Muscle of leg (tissue), 11 donors: ENCODE measurements around the gene MNT. TPM values are rescaled to one million over a fixed set of nuclear protein-coding genes. Genes with fewer than 3 reads are reported as not detected.
"Not testable (repeated sequence)": the region's sequence is repeated elsewhere in the genome, so short reads cannot be mapped to it uniquely, and the experiment has no call there.

Experiments used
- DNase-seq: peaks from one replicate; pipeline ENCODE4 v3.0.0; 2013
- H3K27ac ChIP-seq: one replicate; pipeline ENCODE4 v1.5.1; 2013; ENCODE audit warnings: mild to moderate bottlenecking, low read length, control low read depth
- H3K27me3 ChIP-seq: one replicate; pipeline ENCODE4 v1.6.1; 2013; ENCODE audit warnings: low read length; ENCODE audit not compliant: control insufficient read depth, insufficient read depth
- H3K36me3 ChIP-seq: one replicate; pipeline ENCODE4 v1.6.1; 2013; ENCODE audit warnings: low read length; ENCODE audit not compliant: control insufficient read depth, insufficient read depth
- H3K4me1 ChIP-seq: one replicate; pipeline ENCODE4 v1.6.1; 2013; ENCODE audit warnings: low read length; ENCODE audit not compliant: control insufficient read depth, insufficient read depth
- H3K4me3 ChIP-seq: one replicate; pipeline ENCODE4 v1.5.1; 2013; ENCODE audit warnings: low read length, control low read depth
- H3K9me3 ChIP-seq: replicated peaks from 2 replicates; pipeline ENCODE4 v1.6.1; 2013; ENCODE audit warnings: low read depth, low read length; ENCODE audit not compliant: control insufficient read depth
- WGBS: methylation state at CpG from one replicate; pipeline ENCODE4 v1.1.5; 2013; ENCODE audit warnings: missing lambda C conversion rate; ENCODE audit not compliant: insufficient coverage; 5-methylcytosine and 5-hydroxymethylcytosine counted together
- polyA plus RNA-seq, 8 donors: library from polyadenylated mRNA; unstranded; fragments of 120-200 nt; gene quantifications; one replicate each; pipeline versions ENCODE4 v1.2.1 to v1.2.3, GENCODE V29; 2013; ENCODE audit warnings: inconsistent platforms in 1 of 8, low replicate concordance in 1 of 8; ENCODE audit not compliant: insufficient read length in 8 of 8, insufficient read depth in 1 of 8
- total RNA-seq: library from RNA; stranded (reverse); fragments of 120-200 nt; gene quantifications from one replicate; pipeline ENCODE4 v1.2.4, GENCODE V29; 2013

MNT gene
- total and polyA plus RNA-seq, 9 donors = 8.0 to 19.3 (median 16.0) TPM

DNA sequence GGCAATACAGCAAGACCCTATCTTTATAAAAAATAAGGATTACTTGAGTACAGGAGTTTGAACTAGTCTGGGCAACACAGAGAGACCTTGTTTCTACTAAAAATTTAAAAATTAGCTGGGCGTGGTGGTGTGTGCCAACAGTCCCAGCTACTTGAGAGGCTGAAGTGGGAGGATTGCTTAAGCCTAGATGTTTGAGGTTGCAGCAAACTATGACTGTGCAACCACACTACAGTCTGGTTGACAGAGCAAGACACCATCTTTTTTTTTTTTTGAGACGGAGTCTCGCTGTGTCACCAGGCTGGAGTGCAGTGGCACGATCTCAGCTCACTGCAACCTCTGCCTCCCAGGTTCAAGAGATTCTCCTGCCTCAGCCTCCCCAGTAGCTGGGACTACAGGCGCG is 39.1 kb upstream of the MNT start:
- H3K27ac ChIP-seq, H3K27me3 ChIP-seq, DNase-seq, H3K9me3 ChIP-seq, H3K4me3 ChIP-seq: not testable (repeated sequence)
- Histone ChIP-seq H3K4me1 (peaks cover 14% of the 10 kb centered on the region), H3K36me3 (peaks cover 38% of the 10 kb centered on the region)
- WGBS = 97% methylated on average over 5 of the region's 6 CpGs

GRCh38 chr17:2438823-2439222 is 38.0 kb upstream of the MNT start:
- Histone ChIP-seq H3K27ac (no peak overlapping the region), H3K27me3 (no peaks in the 10 kb centered on the region), H3K9me3 (no peaks in the 10 kb centered on the region), H3K4me1 (peaks cover 14% of the 10 kb centered on the region), H3K4me3 (no peak overlapping the region), H3K36me3 (peaks cover 48% of the 10 kb centered on the region)
- DNase-seq = no peak
- no CpG with 5 or more reads among the region's 6 CpGs for WGBS

DNA sequence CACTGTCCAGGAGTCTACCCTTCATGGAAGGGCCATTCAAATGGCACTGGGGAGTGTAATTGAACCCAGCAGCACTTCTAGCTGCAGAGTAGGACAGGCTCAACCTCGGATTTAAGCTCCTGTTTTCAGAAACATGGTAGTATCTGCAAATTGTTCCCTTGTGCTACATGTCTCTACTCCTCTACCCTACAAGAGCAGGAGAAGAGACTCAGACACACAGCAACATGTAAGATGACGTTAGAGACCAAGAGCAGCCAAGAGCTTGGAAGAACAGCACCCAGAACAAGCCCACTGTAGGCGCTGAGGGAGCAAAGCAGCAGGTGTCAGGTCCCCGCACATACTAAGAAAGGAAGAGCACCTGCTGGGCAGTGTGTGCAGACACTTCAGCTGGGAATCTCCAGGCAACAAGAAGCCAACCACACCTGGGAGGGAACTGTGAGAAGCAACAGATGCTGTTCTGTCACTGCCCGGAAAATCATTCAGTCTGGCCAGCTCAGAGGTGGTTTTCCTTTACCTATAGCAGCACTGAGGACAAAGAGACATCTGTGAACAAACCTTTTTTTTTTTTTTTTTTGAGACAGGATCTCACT is 35.6 kb upstream of the MNT start:
- Histone ChIP-seq H3K27ac (no peak overlapping the region), H3K36me3 (peaks cover 57% of the 10 kb centered on the region), H3K9me3 (no peaks in the 10 kb centered on the region), H3K4me1 (peaks cover 14% of the 10 kb centered on the region), H3K27me3 (no peaks in the 10 kb centered on the region), H3K4me3 (no peak overlapping the region)
- DNase-seq = peak; percentile 39
- 31% methylated on average over 3 of the region's 5 CpGs for WGBS

DNA sequence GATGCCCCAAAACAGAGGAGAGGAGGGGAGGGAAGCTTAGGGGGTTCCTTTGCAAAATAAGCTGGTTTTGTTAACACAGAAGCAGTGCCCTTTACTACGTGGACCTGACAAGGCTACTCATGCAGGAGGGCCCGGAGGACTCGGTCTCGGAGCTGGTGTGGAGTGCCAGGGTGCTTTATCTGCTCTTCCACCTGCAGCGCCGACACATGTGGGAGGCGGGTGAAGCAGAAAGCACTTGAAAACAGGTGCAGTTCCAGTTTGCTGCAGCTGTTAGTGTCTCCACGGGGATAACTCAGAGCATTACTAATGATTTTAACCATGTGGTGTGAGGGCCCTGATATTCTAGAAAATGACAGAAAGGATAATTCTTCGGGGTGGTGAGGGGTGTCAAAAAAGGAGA is 35.0 kb upstream of the MNT start:
- peak; percentile 57 for DNase-seq
- Histone ChIP-seq H3K36me3 (peaks cover 54% of the 10 kb centered on the region), H3K9me3 (no peaks in the 10 kb centered on the region)

DNA sequence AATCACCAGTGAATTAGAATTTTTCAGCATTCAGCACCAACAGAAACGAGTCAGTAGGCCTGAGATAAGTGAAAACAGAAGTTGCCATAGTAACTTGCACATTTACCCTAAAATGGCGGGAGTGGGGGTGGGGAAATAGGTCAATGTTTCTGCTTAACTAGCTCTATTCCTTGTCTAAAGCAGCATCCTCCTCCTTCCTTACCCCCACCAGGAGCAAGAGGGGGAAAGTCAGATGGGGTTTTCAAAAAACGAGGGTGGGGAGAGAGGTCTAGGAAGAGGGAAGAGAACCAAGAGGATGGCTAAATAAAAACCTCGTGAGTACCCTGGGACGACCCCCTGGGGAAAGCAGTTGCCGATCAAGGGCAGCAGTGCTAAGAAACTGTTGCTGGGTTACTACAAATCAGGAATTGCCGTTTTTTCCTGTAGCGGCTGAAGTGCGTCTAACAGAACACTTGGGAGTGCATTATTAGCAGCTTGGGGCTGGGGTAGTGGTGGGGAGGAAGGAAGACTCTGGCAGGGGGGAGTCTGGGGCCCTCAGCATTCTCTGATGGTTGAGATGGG is 34.4 kb upstream of the MNT start:
- H3K4me1 ChIP-seq = peaks cover 14% of the 10 kb centered on the region
- no peaks in the 10 kb centered on the region for H3K9me3 ChIP-seq
- DNase-seq = peak; percentile 62
- peak overlapping the region; percentile 9 for H3K27ac ChIP-seq
- H3K36me3 ChIP-seq = peaks cover 49% of the 10 kb centered on the region
- no peak overlapping the region for H3K4me3 ChIP-seq
- WGBS = 24% methylated on average over 6 of the region's 9 CpGs
- H3K27me3 ChIP-seq = no peaks in the 10 kb centered on the region

More for the DNA sequence above, 35.0 kb upstream of the MNT start:
- H3K27me3 ChIP-seq = no peaks in the 10 kb centered on the region
- H3K4me3 ChIP-seq = no peak overlapping the region
- 19% methylated on average over 7 of the region's 9 CpGs for WGBS
- no peak overlapping the region for H3K27ac ChIP-seq
- H3K4me1 ChIP-seq = peaks cover 14% of the 10 kb centered on the region

DNA sequence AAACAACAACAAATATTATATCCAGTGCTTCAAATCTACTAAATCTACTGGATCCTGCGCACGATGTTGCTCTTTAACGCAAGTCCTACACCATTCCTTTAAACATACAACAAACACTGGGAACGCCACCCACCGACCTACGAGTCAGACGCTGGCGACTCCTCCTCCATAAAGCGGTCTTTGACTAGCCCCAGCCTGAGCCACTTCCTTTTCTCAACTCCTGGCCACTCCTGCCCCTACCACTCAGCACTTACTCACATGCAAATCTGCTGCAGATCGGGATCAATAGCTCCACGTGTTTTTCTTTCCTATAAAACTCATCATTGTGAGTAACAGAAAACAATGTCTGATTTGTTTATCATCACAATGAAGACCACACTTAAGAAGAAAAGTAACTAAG is 32.8 kb upstream of the MNT start:
- no peaks in the 10 kb centered on the region for H3K27me3 ChIP-seq
- peaks cover 14% of the 10 kb centered on the region for H3K4me1 ChIP-seq
- no peak overlapping the region for H3K27ac ChIP-seq
- H3K9me3 ChIP-seq = no peaks in the 10 kb centered on the region
- WGBS = 90% methylated on average over 8 of the region's 11 CpGs
- H3K36me3 ChIP-seq = peaks cover 36% of the 10 kb centered on the region
- H3K4me3 ChIP-seq = no peak overlapping the region
- no peak for DNase-seq

DNA sequence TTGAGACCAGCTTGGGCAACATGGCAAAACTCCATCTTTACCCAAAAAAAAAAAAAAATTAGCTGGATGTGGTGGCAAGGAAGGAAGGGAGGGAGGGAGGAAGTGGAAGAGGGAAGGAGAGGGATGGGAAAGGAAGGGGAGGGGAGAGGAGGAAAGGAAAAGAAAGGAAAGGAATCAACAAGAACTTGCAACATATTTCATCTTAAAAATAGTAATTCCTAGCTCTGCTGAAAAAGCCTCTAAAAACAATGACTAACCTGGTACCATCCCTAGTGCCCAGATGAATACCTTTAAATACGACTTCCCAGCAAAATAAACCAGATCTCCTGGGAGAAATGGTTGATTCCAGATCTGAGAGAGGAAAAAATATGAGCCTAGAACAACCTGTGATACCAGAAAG is 27.1 kb upstream of the MNT start:
- Histone ChIP-seq H3K9me3 (no peaks in the 10 kb centered on the region), H3K36me3 (peaks cover 6% of the 10 kb centered on the region), H3K4me3 (no peak overlapping the region), H3K27me3 (no peaks in the 10 kb centered on the region), H3K27ac (no peak overlapping the region), H3K4me1 (no peaks in the 10 kb centered on the region)
- WGBS = no CpG with 5 or more reads among the region's 1 CpG
- no peak for DNase-seq

GRCh38 chr17:2427215-2427614 is 26.4 kb upstream of the MNT start:
- no peaks in the 10 kb centered on the region for H3K4me1 ChIP-seq
- DNase-seq = no peak
- no peaks in the 10 kb centered on the region for H3K27me3 ChIP-seq
- H3K9me3 ChIP-seq = no peaks in the 10 kb centered on the region
- H3K27ac ChIP-seq = no peak overlapping the region
- H3K36me3 ChIP-seq = peaks cover 4% of the 10 kb centered on the region
- no peak overlapping the region for H3K4me3 ChIP-seq
- 40% methylated on average over 1 of the region's 2 CpGs for WGBS

DNA sequence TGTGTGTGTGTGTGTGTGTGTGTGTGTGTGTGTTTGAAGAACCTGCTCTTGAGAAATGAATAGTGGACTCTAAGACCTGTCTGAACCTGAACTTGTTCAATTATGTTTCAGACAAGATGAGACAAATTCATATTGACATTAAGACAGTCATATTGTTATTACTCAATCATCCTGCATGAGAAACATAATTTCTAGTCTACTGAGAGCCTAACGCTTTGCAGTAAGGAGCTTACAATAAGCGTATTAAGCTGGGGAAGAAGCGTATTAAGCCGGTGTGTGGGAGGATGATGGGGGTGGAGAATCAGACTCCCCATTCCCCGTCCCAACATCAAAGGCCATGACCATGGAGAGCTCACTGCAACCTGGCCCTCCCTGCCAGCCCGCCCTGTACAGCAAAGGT is 22.4 kb upstream of the MNT start:
- H3K27ac ChIP-seq = no peak overlapping the region
- H3K36me3 ChIP-seq = peaks cover 38% of the 10 kb centered on the region
- DNase-seq = no peak
- H3K4me1 ChIP-seq = no peaks in the 10 kb centered on the region
- no peaks in the 10 kb centered on the region for H3K27me3 ChIP-seq
- H3K4me3 ChIP-seq = no peak overlapping the region
- WGBS = no CpG with 5 or more reads among the region's 6 CpGs
- H3K9me3 ChIP-seq = no peaks in the 10 kb centered on the region

GRCh38 chr17:2421315-2422147 is 20.7 kb upstream of the MNT start:
- H3K4me3 ChIP-seq = no peak overlapping the region
- H3K9me3 ChIP-seq = no peaks in the 10 kb centered on the region
- H3K36me3 ChIP-seq = peaks cover 38% of the 10 kb centered on the region
- H3K27ac ChIP-seq = no peak overlapping the region
- no peak for DNase-seq
- WGBS = 89% methylated on average over 16 of the region's 27 CpGs
- H3K4me1 ChIP-seq = no peaks in the 10 kb centered on the region
- no peaks in the 10 kb centered on the region for H3K27me3 ChIP-seq
